HG02623 (cell line): ENCODE results near the gene CCR5AS.
"Not testable (repeated sequence)": the region's sequence is repeated elsewhere in the genome, so short reads cannot be mapped to it uniquely, and the experiment has no call there.

ENCODE experiments used
- ATAC-seq: cut with Tn5 transposase; IDR thresholded peaks from one replicate; pipeline ENCODE4 v1.9.1; 2021; ENCODE audit warnings: moderate library complexity; ENCODE audit not compliant: unreplicated experiment

Gene CCR5AS

DNA sequence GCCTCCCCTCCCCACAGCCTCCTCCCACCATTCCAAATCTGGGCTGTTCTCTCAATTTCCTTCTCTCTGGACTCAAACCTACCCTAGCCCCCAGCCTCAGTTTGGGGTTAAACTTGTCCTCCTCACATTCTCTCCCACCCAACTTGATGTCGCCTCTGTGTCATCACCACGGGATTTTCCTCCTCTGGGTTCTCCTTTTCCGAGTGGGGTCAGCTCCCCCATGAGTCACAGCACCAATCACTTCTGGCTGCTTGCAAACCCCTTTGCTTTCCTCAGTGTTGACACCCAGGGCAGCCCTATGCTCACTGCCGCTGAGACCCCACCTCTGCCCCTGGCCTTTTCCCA, 451 bp downstream of the CCR5AS start:
- no peak for ATAC-seq

DNA sequence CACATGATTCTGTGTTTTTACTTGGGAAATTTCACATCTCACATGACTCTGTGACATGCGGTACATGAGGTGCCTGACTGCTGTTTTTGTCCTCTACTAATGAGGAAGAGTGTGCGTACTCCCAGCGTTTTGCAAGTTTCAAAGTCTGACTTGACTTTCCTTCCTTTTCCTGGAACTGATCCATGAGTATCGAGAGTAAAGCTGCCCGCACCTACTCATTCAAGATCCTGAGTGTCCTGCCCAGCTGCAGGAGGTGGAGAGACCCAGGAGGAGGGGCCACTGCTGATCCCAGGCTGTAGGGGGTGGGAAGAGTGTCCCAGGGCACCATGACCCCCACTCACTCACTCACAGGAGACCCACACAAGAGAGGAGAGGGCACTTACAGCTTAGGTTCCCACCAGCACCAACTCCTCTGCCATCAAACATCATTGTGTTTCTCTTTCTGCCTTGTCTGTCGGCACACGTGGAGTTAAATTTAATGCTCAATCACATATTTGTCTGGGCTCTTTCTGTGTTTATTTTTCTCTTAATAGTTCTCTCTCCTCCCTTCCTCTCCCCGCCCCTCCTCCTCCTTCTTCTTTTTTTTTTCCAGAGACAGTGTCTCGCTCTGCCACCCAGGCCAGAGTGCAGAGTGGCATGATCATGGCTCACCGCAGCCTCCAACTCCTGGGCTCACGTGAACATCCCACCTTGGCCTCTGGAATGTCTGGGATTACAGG, 1.4 kb downstream of the CCR5AS start:
- no peak for ATAC-seq

- not testable (repeated sequence) for ATAC-seq
These were observed 4.0 kb downstream of the CCR5AS start for GRCh38 chr3:46402902-46403301.

DNA sequence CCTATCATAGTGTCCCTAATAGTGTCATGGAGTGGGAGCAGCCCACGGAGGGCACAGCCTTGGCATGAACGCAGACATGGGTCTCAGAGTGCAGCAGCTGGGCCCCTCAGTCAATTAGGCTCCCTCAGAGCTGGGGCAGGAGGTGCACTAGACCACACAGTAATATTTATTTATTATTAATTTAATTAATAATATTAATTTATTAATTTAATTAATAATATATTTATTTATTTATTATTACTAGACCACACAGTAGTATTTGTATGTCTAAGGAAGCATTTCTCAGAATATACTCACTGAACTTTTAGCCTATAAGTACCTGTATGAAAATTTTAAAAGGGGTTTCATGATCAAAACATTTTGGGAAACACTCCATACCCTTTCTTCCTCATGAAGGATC, 5.3 kb downstream of the CCR5AS start:
- ATAC-seq, result no peak

DNA sequence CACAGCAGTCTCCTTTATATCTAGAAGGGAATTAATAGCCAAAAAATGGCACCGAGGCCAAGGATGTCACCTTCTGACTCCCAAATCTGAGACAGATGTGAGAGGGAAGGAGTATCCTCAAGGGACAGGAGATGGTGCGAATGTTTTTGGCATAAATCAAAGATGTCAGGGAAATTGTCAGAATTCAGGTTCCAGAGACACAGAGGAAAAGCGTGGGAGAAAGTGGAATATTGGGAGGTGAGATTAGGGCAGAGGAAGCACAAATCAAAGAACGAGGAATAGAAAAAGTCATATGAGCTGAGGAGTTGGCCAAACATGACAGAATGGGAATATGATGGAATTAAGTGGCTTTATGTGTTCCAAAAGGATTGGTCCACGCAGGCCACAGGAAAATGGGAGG, 6.0 kb downstream of the CCR5AS start:
- ATAC-seq, result no peak

DNA sequence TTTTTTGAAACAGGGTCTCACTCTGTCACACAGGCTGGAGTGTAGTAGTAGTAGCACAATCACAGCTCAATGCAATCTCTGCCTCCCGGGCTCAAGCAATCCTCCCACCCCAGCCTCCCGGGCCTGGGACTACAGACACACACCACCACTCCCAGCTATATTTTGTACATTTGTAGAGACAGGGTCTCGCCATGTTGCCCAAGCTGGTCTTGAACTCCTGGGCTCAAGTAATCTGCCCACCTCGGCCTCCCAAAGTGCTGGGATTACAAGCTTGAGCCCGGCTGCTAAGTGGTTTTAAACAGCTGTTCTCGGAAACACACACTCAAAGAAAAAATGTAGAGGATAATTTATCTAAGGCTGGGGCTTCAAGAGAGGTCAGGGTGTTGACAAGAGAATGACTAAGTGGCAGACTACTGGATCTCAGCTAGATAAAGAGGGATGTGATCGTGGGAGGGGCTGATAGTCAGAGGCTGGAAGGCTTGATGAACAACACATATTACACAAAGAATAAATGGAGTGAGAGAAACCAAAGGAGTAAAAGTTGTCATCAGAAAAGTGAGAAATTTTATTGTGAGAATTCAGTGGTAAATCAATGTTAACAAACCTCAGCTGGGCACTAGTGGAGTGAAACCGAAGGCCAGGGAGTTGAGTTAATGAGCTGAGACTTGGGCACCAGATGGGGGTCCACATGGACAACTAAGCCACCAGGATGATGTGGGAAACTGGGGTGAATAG, 6.7 kb downstream of the CCR5AS start:
- ATAC-seq, result no peak

- no peak for ATAC-seq
These were observed 7.3 kb downstream of the CCR5AS start for GRCh38 chr3:46399557-46399956.

- no peak for ATAC-seq
These were observed 7.8 kb downstream of the CCR5AS start for GRCh38 chr3:46399098-46399497.

GRCh38 chr3:46398186-46398955, 8.5 kb downstream of the CCR5AS start:
- no peak for ATAC-seq

- no peak for ATAC-seq
These were observed 9.8 kb downstream of the CCR5AS start for GRCh38 chr3:46397111-46397510.

DNA sequence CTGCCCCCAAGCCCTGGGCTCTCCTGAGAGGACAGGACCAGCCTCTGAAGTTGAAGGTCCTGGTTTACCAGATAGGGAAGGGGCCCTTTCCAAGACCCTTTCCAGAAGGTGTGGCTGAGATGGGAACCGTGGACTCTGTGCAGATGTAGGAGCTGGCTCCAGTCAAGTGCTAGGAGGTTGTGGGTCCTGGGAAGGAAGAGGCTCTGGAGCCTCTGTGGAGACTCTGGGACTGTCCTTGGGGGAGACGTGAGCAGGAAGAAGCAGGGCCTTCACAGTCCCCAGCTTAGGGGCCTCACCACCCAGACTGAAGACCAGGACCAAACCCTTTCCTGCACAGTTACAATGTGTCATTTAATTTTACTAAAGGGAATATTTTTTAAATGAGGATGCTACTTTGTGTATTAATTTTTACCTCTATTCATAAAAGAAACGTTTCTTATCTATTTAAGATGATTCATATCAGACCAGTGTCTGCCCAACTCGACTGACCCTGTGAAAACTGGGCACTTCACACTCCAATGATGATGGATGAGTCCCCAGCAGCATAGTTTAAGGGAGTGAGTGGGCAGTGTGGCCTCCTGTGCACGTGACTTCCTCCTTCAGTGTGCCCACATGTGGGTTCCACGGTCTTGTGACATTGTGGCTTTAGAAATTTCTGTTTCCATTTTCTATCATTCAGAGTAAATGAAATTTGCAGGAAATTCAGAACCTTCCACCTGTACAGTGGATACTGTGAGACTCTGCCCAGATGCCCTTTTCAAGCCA, 10.9 kb downstream of the CCR5AS start:
- no peak for ATAC-seq

GRCh38 chr3:46395210-46395661, 11.6 kb downstream of the CCR5AS start:
- ATAC-seq, result no peak

DNA sequence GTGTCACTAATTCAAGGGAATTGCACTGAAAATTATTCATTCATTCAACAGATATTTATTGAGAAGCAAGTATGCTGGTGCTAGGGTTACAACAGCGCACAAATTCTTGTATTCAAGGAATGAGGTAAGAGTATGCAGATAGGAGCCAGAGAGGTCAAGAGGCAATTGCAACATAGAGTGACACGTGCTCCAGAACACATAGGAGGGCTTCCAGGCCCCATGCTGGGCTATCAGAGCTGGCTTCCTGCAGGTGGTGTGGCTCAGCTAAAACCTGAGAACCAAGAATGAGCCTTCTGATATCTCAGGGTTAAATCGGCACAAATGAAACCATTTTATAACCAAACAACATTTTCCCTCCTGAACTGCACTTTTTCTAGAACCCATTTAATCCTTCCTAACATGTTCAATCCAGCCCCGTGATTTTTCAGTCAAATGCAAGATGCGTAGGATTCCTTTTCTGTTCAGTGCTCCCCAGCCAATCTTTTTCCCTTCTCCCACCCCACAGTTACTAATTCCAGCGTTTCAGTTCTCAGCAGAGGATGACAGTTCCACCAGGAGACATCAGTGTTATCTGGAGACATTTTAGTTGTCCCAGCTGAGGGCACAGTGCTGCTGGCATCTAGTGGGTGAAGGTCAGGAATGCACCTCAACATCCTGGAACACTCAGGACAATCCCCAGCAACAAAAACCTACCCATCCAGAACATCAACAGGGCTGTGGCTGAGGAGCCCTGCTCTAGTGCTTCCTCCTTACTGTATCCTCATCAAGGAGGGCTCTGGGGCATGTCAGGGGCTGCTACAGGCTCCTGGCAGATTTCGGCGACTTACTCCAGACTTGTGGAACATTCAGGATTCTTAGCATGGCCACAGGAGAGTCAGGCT, 13.1 kb downstream of the CCR5AS start:
- no peak for ATAC-seq

DNA sequence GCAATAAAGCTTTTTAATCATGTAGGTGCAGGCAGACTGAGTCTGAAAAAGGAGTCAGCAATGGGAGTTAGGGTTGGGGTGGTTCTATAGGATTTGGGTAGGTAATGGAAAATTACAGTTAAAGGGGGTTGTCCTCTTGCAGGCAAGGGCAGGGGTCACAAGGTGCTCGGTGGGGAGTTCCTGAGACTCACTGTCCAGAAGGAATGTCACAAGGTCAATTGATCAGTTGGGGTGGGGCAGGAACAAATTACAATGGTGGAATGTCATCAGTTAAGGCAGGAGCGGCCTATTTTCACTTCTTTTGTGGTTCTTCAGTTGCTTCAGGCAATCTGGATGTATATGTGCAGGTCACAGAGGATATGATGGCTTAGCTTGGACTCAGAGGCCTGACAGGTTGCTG, 13.9 kb downstream of the CCR5AS start:
- ATAC-seq, result no peak

DNA sequence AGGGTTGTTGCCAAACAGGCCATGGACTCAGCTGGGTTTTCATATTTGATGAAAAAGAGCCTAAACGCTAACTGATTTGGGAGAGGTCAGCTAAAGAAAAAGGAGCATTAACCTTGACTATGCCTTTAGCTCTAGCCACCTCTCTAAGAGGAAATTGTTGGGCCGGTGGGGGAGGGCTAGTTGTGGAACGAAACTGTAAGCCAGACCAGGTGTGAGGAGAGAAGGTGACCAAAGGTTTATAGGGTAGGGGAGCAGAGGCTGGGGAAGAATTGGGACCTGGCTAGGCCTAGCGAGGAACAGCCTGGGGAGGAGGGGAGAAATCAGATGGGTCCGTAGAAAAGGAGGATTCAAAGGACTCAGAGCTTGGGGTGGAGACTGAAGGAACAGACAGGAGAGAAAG, 15.3 kb downstream of the CCR5AS start:
- ATAC-seq, result not testable (repeated sequence)

- no peak for ATAC-seq
These were observed 17.6 kb downstream of the CCR5AS start for GRCh38 chr3:46389306-46389705.

GRCh38 chr3:46388847-46389246, 18.0 kb downstream of the CCR5AS start:
- ATAC-seq, result not testable (repeated sequence)

GRCh38 chr3:46386205-46386604, 20.7 kb downstream of the CCR5AS start:
- ATAC-seq, result no peak

DNA sequence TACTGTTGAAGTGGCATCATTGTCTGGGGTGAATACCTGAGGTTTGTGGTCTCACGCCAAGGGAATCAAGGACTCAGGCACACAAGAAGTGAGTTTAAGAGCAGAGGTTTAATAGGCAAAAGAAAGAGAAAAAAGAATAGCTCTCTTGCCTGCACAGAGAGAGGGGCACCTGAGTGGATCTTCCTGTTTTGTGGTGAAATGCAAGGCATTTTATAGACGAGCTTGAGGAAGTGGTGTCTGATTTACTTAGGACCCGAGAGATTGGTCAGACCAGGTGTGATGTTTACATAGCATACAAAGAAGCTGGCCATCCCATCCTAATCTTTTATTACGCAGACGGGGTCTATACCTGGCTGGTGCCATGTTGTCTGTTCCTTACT, 22.9 kb downstream of the CCR5AS start:
- ATAC-seq, result no peak
